Keratinocyte (primary cell): ENCODE measurements around the gene HDAC7. TPM values are rescaled to one million over a fixed set of nuclear protein-coding genes. Genes with fewer than 3 reads are reported as not detected.

ENCODE experiments used
- DNase-seq: peaks from one replicate; pipeline ENCODE4 v3.0.0-alpha.2; 2011; ENCODE audit warnings: low read depth, missing footprints, low spot score
- FAIRE-seq: peaks from 2 replicates; lab custom pipeline; 2011; peaks lifted over from hg19 to GRCh38; lab: Jason Lieb, UNC
- H2AFZ ChIP-seq: 2 replicates; pipeline ENCODE4 v1.6.0; 2012; ENCODE audit warnings: low read length, control low read depth, inconsistent platforms; ENCODE audit not compliant: control insufficient read depth
- H3K27ac ChIP-seq: 2 replicates; pipeline ENCODE4 v1.5.1; 2011; ENCODE audit warnings: low read length; ENCODE audit not compliant: control insufficient read depth, insufficient read depth
- H3K27me3 ChIP-seq: 3 replicates; pipeline ENCODE4 v1.6.0; 2011; ENCODE audit warnings: low read length; ENCODE audit not compliant: control insufficient read depth, insufficient read depth; ENCODE audit errors: extremely low read depth
- H3K36me3 ChIP-seq, 2 experiments: 2 replicates in 1 of 2; 3 replicates in 1 of 2; pipeline ENCODE4 v1.5.1; 2011; ENCODE audit warnings: low read length in 2 of 2, mild to moderate bottlenecking in 1 of 2; ENCODE audit not compliant: control insufficient read depth in 2 of 2, insufficient read depth in 2 of 2; ENCODE audit errors: extremely low read depth in 1 of 2
- H3K4me1 ChIP-seq: 3 replicates; pipeline ENCODE4 v1.5.1; 2011; ENCODE audit warnings: low read length; ENCODE audit not compliant: control insufficient read depth, insufficient read depth; ENCODE audit errors: extremely low read depth
- H3K4me2 ChIP-seq: 3 replicates; pipeline ENCODE4 v1.6.0; 2011; ENCODE audit warnings: low read depth, low read length; ENCODE audit not compliant: control insufficient read depth, insufficient read depth; ENCODE audit errors: extremely low read depth
- H3K4me3 ChIP-seq, 3 experiments: fragments of 200-600 bp in 1 of 3; sonication (generic) in 1 of 3; 2 replicates in 2 of 3; 3 replicates in 1 of 3; pipeline ENCODE4 v1.5.1; 2011 to 2016; ENCODE audit warnings: low read length in 3 of 3, mild to moderate bottlenecking in 3 of 3, control low read depth in 2 of 3, inconsistent platforms in 1 of 3, low read depth in 1 of 3, mixed read lengths in 1 of 3, mixed run types in 1 of 3, moderate library complexity in 1 of 3; ENCODE audit not compliant: control insufficient read depth in 2 of 3, insufficient read depth in 2 of 3; ENCODE audit errors: extremely low read depth in 1 of 3
- H3K79me2 ChIP-seq: 2 replicates; pipeline ENCODE4 v1.6.0; 2012; ENCODE audit warnings: low read length; ENCODE audit not compliant: control insufficient read depth, insufficient read depth
- H3K9ac ChIP-seq: 3 replicates; pipeline ENCODE4 v1.6.0; 2011; ENCODE audit warnings: low read length; ENCODE audit not compliant: control insufficient read depth, insufficient read depth; ENCODE audit errors: extremely low read depth
- H3K9me1 ChIP-seq: 3 replicates; pipeline ENCODE4 v1.6.0; 2011; ENCODE audit warnings: low read length; ENCODE audit not compliant: control insufficient read depth, insufficient read depth; ENCODE audit errors: extremely low read depth
- H3K9me3 ChIP-seq: 2 replicates; pipeline ENCODE4 v1.5.1; 2012; ENCODE audit warnings: low read depth, low read length; ENCODE audit not compliant: control insufficient read depth
- H4K20me1 ChIP-seq: 3 replicates; pipeline ENCODE4 v1.6.0; 2011; ENCODE audit warnings: low read length; ENCODE audit not compliant: control insufficient read depth, insufficient read depth; ENCODE audit errors: extremely low read depth
- EZH2 ChIP-seq: IDR thresholded peaks from one replicate; pipeline ENCODE4 v1.6.1; 2012; ENCODE audit warnings: inconsistent platforms, mild to moderate bottlenecking, low read length, moderate library complexity
- dilution Hi-C: fragments of 300-500 bp; cut with MboI; formaldehyde crosslinking; loops from one replicate; pipeline ENCODE4 v1.7.0; 2020; ENCODE audit warnings: low sequenced_read_pairs; ENCODE audit not compliant: extremely low pct_ligation_motif_present
- polyA plus RNA-seq, 5 experiments: library from polyadenylated mRNA; depleted of rRNA in 3 of 5; stranded (reverse) in 3 of 5; stranded (forward) in 1 of 5; unstranded in 1 of 5; fragments of >200 nt; gene quantifications; 1 replicate in 1 of 5; 2 replicates in 3 of 5; 3 replicates in 1 of 5; pipeline versions ENCODE4 v1.2.1 to v1.2.3, GENCODE V29; 2011 to 2012; ENCODE audit warnings: missing spikeins in 2 of 5, low read depth in 1 of 5, low replicate concordance in 1 of 5
- TF ChIP-seq, protein P1 (sequence below), 3 experiments: IDR thresholded peaks in 1 of 3; conservative IDR thresholded peaks in 1 of 3; optimal IDR thresholded peaks in 1 of 3; 2 replicates in 2 of 3; 3 replicates in 1 of 3; pipeline versions ENCODE3 to v1.5.1; 2011; ENCODE audit warnings: low read length in 3 of 3, mild to moderate bottlenecking in 3 of 3, moderate library complexity in 2 of 3, control low read depth in 1 of 3, inconsistent platforms in 1 of 3; ENCODE audit not compliant: insufficient read depth in 2 of 3; ENCODE audit errors: extremely low read depth in 1 of 3

HDAC7 gene
- polyA plus RNA-seq, 1 donor (not counting 4 experiments of a cell fraction or from before 2014, with no cell fraction given), result 17.0 TPM

DNA sequence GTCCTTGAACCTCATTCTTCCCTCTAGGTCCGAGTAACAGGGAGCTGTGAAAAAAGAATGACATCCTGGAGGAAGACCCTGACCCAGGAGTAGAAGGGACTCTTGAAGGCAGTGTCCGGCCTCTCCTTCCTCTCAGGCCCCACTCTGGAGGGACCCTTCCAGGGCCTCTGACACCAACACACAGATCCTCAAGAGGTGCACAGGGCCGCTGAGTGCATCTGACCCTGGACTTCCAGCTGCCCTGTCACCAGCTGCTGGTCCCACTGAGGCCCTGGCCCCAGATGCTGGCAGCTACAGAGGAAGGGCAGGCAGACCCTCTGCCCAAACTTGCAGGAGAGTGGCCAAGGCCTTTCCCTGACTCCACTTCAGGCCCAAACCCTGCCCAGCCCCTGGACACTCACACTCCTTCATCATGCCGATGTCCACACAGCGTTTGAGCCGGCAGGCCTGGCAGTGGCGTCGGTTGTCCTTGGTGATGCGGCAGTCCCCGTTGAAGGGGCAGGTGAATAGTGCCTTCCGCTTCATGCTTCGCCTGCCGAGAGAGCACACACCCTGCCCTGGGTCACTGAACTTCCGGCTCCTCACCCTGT is 45.0 kb upstream of the HDAC7 start:
- H3K4me1 ChIP-seq, result peaks cover 33% of the 10 kb centered on the region
- FAIRE-seq (no peak), DNase-seq (no peak)
- H4K20me1 ChIP-seq, result no peaks in the 10 kb centered on the region
- no peak overlapping the region for H2AFZ ChIP-seq
- H3K27me3 ChIP-seq, result no peaks in the 10 kb centered on the region
- peaks cover 4% of the 10 kb centered on the region for H3K9me1 ChIP-seq
- no peak overlapping the region for H3K4me3 ChIP-seq
- TF ChIP-seq, protein P1, sequence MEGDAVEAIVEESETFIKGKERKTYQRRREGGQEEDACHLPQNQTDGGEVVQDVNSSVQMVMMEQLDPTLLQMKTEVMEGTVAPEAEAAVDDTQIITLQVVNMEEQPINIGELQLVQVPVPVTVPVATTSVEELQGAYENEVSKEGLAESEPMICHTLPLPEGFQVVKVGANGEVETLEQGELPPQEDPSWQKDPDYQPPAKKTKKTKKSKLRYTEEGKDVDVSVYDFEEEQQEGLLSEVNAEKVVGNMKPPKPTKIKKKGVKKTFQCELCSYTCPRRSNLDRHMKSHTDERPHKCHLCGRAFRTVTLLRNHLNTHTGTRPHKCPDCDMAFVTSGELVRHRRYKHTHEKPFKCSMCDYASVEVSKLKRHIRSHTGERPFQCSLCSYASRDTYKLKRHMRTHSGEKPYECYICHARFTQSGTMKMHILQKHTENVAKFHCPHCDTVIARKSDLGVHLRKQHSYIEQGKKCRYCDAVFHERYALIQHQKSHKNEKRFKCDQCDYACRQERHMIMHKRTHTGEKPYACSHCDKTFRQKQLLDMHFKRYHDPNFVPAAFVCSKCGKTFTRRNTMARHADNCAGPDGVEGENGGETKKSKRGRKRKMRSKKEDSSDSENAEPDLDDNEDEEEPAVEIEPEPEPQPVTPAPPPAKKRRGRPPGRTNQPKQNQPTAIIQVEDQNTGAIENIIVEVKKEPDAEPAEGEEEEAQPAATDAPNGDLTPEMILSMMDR (optimal IDR thresholded peaks at IDR 0.05 in 1 of 3, IDR thresholded peaks at IDR 0.05 in 1 of 3, conservative IDR thresholded peaks at IDR 0.05 in 1 of 3; ENCODE audit: extremely low read depth in 1 of 3, insufficient read depth in 2 of 3, low read length in 3 of 3), result no peak
- no peak for TF ChIP-seq EZH2
- H3K9me3 ChIP-seq, result no peaks in the 10 kb centered on the region
- H3K27ac ChIP-seq, result no peak overlapping the region
- dilution Hi-C loops, result no loop called here
- peaks cover 2% of the 10 kb centered on the region for H3K79me2 ChIP-seq
- no peak overlapping the region for H3K4me2 ChIP-seq
- H3K36me3 ChIP-seq, result peaks cover 28 to 51% of the 10 kb centered on the region in 2 experiments
- no peak overlapping the region for H3K9ac ChIP-seq

DNA sequence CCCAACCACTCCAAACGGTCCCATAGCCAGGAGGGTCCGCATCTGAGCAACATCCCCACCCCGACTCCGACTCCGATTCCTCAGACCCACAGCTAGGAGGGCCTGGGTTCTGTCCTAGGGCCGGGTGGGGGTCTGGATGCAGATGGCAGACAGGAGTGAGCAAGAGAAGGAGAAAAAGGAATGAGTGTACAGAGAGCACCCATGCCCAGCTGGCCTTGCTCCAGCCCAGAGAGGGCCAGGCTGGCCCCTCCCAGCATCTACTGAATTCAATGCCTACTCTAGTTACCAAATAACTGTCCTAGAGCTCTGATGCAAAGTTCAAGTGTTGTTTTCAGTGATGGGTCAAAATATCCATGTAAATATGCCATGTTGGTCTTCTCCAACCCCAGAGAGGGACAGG is 44.3 kb upstream of the HDAC7 start:
- FAIRE-seq (peak; percentile 39), DNase-seq (no peak)
- Histone ChIP-seq H3K36me3 (peaks cover 28 to 51% of the 10 kb centered on the region in 2 experiments), H3K27me3 (no peaks in the 10 kb centered on the region), H2AFZ (no peak overlapping the region), H3K4me3 (peak overlapping the region in 1 of 3 experiments; percentile 25), H3K27ac (peak overlapping the region; percentile 80), H3K9ac (peak overlapping the region; percentile 3), H3K4me1 (peaks cover 40% of the 10 kb centered on the region), H3K79me2 (peaks cover 2% of the 10 kb centered on the region), H3K9me1 (peaks cover 8% of the 10 kb centered on the region), H3K9me3 (no peaks in the 10 kb centered on the region), H3K4me2 (peak overlapping the region; percentile 79), H4K20me1 (no peaks in the 10 kb centered on the region)
- dilution Hi-C loops, result no loop called here
- TF ChIP-seq, protein P1 (optimal IDR thresholded peaks at IDR 0.05 in 1 of 3, IDR thresholded peaks at IDR 0.05 in 1 of 3, conservative IDR thresholded peaks at IDR 0.05 in 1 of 3; ENCODE audit: extremely low read depth in 1 of 3, insufficient read depth in 2 of 3, low read length in 3 of 3), result no peak
- no peak for TF ChIP-seq EZH2
